A549 treated with ZK216348 at 1 μM for 4 hours (cell line): Measurements from ENCODE around the gene MAP2K3. TPM values are rescaled to one million over a fixed set of nuclear protein-coding genes. Genes with fewer than 3 reads are reported as not detected.

ENCODE experiments used
- total RNA-seq: library from RNA; stranded (reverse); fragments of 200-300 nt; extraction: Qiagen RNA extraction; gene quantifications from 5 replicates; pipeline ENCODE4 v1.2.3, GENCODE V29; 2022; ENCODE audit warnings: low read depth

Gene MAP2K3
- 87.0 to 135 TPM (median 103 TPM) in 5 replicates for total RNA-seq

GRCh38 chr17:21284319-21285163 lies at the start of gene MAP2K3:
Gene MAP2K3, plus strand, starts transcription at chr17:21284711. Its CDS starts 210 bp downstream, at chr17:21284921.

GRCh38 chr17:21252796-21253645 lies 31.5 kb upstream of the MAP2K3 start, which contains the start of gene NATD1:
Gene NATD1, minus strand, starts transcription at chr17:21253410. Its CDS starts 146 bp downstream, at chr17:21253264.

Other genes with a start within 250 kb of the MAP2K3 start
- 99.9 to 140 TPM (median 121 TPM) in 5 replicates for gene USP22, start 241.7 kb upstream of the MAP2K3 start, total RNA-seq
- 17.1 to 21.2 TPM (median 20.3 TPM) in 5 replicates for gene DHRS7B, start 157.7 kb upstream of the MAP2K3 start, total RNA-seq
- gene TMEM11, start 70.5 kb upstream of the MAP2K3 start, total RNA-seq, result 53.4 to 71.0 TPM (median 68.1 TPM) in 5 replicates
- gene NATD1, start 31.3 kb upstream of the MAP2K3 start, total RNA-seq, result 2.2 to 3.5 TPM (median 3.2 TPM) in 5 replicates
- 0.67 to 1.5 TPM (median 1.4 TPM) in 5 replicates for gene KCNJ12, start 91.6 kb downstream of the MAP2K3 start, total RNA-seq